Measurements from ENCODE around the gene NUP62CL.

The NUP62CL gene

GRCh38 chrX:107146670-107147069, 59.6 kb downstream of the NUP62CL start:
- DNase-seq, result peak; percentile 55 to 82

DNA sequence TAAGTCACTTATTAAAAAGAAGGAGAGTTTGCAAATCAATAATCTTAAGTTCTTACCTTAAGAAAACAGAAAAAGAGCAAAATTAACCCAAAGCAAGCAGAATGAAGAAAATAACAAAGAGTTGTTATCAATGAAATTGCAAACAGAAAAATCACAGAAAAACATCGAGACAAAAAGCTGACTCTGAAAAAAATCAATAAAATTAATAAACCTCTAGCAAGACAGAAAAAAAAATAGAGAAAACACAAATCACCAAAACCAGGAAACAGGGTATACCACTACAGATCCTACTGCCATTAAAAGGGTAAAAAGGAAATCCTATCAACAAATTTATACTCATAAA, 70.3 kb downstream of the NUP62CL start:
- DNase-seq, result no peak

- peak; percentile 35 to 40 for DNase-seq
Measured at GRCh38 chrX:107135049-107135964, 70.9 kb downstream of the NUP62CL start.

GRCh38 chrX:107123750-107124149, 82.5 kb downstream of the NUP62CL start:
- DNase-seq, result no peak

- DNase-seq, result no peak
Measured at GRCh38 chrX:107119283-107119682, 87.0 kb downstream of the NUP62CL start.

GRCh38 chrX:107118322-107119147, 87.7 kb downstream of the NUP62CL start, which contains the start of gene RBM41:
Gene RBM41, minus strand, starts transcription at chrX:107118822. Its CDS starts 49 bp downstream, at chrX:107118773.
- peak; percentile 63 to 65 for DNase-seq

GRCh38 chrX:107117993-107118321, 88.3 kb downstream of the NUP62CL start:
- no peak for DNase-seq

DNA sequence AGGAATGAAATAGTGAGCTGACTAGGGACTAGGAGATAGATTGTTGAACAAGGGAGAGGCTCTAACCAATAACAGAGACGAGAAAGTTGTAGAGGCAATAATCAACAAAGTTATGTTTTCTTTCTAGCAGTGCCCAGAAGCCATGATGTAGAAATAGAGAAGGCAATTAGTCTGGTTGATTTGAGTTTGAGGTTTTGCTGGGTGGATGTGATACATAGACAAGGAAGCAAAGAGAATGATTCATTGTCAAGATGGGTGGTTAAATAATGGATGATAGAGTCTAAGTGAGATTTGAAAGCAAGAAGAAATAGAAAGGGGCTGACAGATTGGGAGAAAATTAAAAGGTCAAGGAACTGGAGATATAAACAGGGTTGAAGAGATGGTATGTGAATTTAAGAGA, 98.8 kb downstream of the NUP62CL start:
- DNase-seq, result no peak

GRCh38 chrX:107102980-107103379, 103.3 kb downstream of the NUP62CL start:
- DNase-seq, result no peak

DNA sequence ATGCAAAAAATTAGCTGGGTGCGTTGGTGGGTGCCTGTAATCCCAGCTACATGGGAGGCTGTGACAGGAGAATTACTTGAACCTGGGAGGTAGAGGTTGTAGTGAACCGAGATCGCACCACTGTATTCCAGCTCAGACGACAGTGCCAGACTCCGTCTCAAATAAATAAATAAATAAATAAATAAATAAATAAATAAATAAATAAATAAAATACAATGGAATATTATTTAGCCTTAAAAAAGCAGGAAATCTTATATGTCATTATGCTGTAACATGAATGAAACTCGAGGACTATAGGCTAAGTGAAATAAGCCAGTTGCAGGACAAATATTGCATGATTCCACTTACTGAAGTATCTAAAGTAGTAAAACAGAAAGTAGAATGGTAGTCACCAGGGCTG, 130.1 kb downstream of the NUP62CL start:
- DNase-seq, result no peak

All from inflammatory macrophage treated with lipopolysaccharide for 1 hour (primary cell).